ENCODE results near the gene FASLG.
"Not testable (repeated sequence)": the region's sequence is repeated elsewhere in the genome, so short reads cannot be mapped to it uniquely, and the experiment has no call there.

FASLG gene

GRCh38 chr1:172679000-172679772 lies 20.3 kb downstream of the FASLG start:
- H3K9me3 ChIP-seq (ENCODE audit: control insufficient read depth, low read length) = no peaks in the 10 kb centered on the region
- no peak overlapping the region for H3K27ac ChIP-seq (ENCODE audit: low read depth, low read length, severe bottlenecking)
- H3K4me3 ChIP-seq (ENCODE audit: extremely low read depth, insufficient read depth, low read length, poor library complexity, severe bottlenecking) = no peak overlapping the region
- WGBS, 2 experiments (ENCODE audit: insufficient coverage in 2 of 2) = 78 to 97% methylated on average over 5 of the region's 6 CpGs
- H3K4me1 ChIP-seq (ENCODE audit: control insufficient read depth, insufficient read depth, low read length, poor library complexity, severe bottlenecking) = peaks cover 15% of the 10 kb centered on the region
- H3K36me3 ChIP-seq (ENCODE audit: control insufficient read depth, insufficient read depth, low read length) = no peaks in the 10 kb centered on the region

DNA sequence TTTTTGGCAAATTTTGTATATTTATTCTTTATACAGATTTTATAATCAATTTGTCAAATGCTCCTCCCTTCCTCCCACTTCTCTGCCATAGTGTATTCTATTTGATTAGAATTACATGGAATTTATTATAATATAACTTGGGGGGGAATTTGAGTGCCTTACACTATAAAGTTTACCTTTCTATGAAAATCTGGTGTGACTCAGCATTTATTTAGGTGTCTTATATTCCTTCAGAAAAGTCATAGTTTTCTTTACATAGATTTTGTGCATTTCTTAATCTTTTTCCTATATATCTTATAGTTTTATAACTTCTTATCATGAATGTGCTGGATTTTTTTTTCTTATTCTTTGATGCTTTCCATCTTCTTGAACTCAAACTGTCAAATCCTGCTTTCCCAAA lies 21.3 kb downstream of the FASLG start:
- H3K9me3 ChIP-seq (ENCODE audit: control insufficient read depth, low read length) = no peaks in the 10 kb centered on the region
- no peak overlapping the region for H3K4me3 ChIP-seq (ENCODE audit: extremely low read depth, insufficient read depth, low read length, poor library complexity, severe bottlenecking)
- H3K27ac ChIP-seq (ENCODE audit: low read depth, low read length, severe bottlenecking) = no peak overlapping the region
- H3K36me3 ChIP-seq (ENCODE audit: control insufficient read depth, insufficient read depth, low read length) = no peaks in the 10 kb centered on the region
- peaks cover 8% of the 10 kb centered on the region for H3K4me1 ChIP-seq (ENCODE audit: control insufficient read depth, insufficient read depth, low read length, poor library complexity, severe bottlenecking)

DNA sequence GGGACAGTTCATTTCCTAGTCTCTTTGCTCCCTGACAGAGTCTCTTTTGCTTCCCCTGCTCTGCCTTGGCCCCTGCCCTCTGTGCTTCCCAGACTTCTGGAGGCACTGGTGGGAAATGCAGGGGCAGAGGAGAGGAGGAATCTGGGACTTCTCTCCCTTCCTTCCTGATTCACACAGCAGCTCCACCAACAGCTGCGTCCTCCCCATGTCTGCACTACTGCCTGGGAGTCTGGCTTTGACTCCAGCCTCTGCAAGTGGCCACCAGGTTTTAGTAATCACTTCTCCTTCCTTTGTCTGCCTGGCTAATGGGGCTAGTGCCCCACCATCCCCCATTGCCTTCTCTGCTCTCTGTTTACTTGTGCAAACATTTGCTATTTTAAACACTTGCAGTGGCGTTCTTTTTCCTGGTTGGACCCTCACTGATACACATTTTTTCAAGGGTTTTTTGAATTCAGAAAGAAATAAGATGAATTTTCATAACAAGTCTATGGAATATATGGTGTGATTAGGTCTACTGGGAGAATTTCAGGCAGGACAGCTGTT lies 21.9 kb downstream of the FASLG start:
- H3K27ac ChIP-seq (ENCODE audit: low read depth, low read length, severe bottlenecking) = no peak overlapping the region
- no peaks in the 10 kb centered on the region for H3K9me3 ChIP-seq (ENCODE audit: control insufficient read depth, low read length)
- 67 to 83% methylated on average over 1 of the region's 2 CpGs for WGBS, 2 experiments (ENCODE audit: insufficient coverage in 2 of 2)
- peaks cover 4% of the 10 kb centered on the region for H3K4me1 ChIP-seq (ENCODE audit: control insufficient read depth, insufficient read depth, low read length, poor library complexity, severe bottlenecking)
- no peak overlapping the region for H3K4me3 ChIP-seq (ENCODE audit: extremely low read depth, insufficient read depth, low read length, poor library complexity, severe bottlenecking)
- no peaks in the 10 kb centered on the region for H3K36me3 ChIP-seq (ENCODE audit: control insufficient read depth, insufficient read depth, low read length)

DNA sequence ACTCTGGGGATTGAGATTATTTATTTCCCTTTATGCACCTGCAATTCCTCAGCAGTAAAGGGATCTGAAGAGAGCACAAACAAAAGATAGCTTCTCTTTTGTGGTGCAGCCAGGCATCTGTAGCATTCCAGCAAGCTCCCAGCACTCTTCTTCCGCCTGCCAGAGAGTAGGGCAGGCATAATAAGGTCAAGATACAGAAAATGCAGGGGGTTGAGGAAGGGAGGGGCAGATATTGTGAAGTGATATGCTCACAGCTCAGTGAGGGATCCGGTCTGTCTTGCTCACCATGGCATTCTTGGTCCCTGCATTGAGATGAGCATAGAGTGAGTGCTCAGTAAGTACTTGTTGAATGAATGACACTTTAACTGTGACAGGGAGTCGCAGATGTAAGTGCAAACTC lies 23.9 kb downstream of the FASLG start:
- Histone ChIP-seq H3K36me3 (ENCODE audit: control insufficient read depth, insufficient read depth, low read length) (no peaks in the 10 kb centered on the region), H3K4me1 (ENCODE audit: control insufficient read depth, insufficient read depth, low read length, poor library complexity, severe bottlenecking) (peaks cover 4% of the 10 kb centered on the region), H3K27ac (ENCODE audit: low read depth, low read length, severe bottlenecking) (no peak overlapping the region), H3K9me3 (ENCODE audit: control insufficient read depth, low read length) (no peaks in the 10 kb centered on the region), H3K4me3 (ENCODE audit: extremely low read depth, insufficient read depth, low read length, poor library complexity, severe bottlenecking) (no peak overlapping the region)
- WGBS, 2 experiments (ENCODE audit: insufficient coverage in 2 of 2) = 32 to 46% methylated on average over 2 of the region's 3 CpGs

DNA sequence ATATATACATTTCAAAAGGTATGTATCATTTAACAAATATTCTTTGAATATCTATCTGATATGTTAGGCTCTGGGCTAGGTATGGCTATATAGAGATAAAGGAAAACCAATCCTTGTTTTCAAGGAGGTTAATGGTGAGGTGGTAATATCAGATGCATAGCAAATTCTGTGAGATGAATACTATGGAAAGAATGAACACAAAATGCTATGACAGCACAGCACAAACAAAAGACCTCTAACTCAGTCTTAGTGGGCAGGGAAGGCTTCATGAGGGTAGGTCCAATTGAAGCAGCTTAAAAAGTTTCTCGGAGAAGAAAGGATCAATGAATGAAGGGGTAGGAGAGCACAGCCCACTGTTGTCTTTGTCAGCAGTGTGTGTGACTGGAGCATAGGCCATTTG lies 27.2 kb downstream of the FASLG start:
- H3K9me3 ChIP-seq (ENCODE audit: control insufficient read depth, low read length) = no peaks in the 10 kb centered on the region
- no peaks in the 10 kb centered on the region for H3K4me1 ChIP-seq (ENCODE audit: control insufficient read depth, insufficient read depth, low read length, poor library complexity, severe bottlenecking)
- no peak overlapping the region for H3K4me3 ChIP-seq (ENCODE audit: extremely low read depth, insufficient read depth, low read length, poor library complexity, severe bottlenecking)
- H3K27ac ChIP-seq (ENCODE audit: low read depth, low read length, severe bottlenecking) = no peak overlapping the region
- H3K36me3 ChIP-seq (ENCODE audit: control insufficient read depth, insufficient read depth, low read length) = no peaks in the 10 kb centered on the region
- WGBS, 2 experiments (ENCODE audit: insufficient coverage in 2 of 2) = 100% methylated on average over 1 of the region's 1 CpG; no CpG with 5 or more reads in 1 of the 2 experiments

- H3K36me3 ChIP-seq (ENCODE audit: control insufficient read depth, insufficient read depth, low read length); H3K4me1 ChIP-seq (ENCODE audit: control insufficient read depth, insufficient read depth, low read length, poor library complexity, severe bottlenecking); H3K27ac ChIP-seq (ENCODE audit: low read depth, low read length, severe bottlenecking); H3K9me3 ChIP-seq (ENCODE audit: control insufficient read depth, low read length); H3K4me3 ChIP-seq (ENCODE audit: extremely low read depth, insufficient read depth, low read length, poor library complexity, severe bottlenecking): not testable (repeated sequence)
- 92% methylated on average over 2 of the region's 2 CpGs; no CpG with 5 or more reads in 1 of the 2 experiments for WGBS, 2 experiments (ENCODE audit: insufficient coverage in 2 of 2)
Observed at GRCh38 chr1:172688428-172689085, 29.7 kb downstream of the FASLG start.

GRCh38 chr1:172690925-172691324 lies 32.0 kb downstream of the FASLG start:
- H3K4me1 ChIP-seq (ENCODE audit: control insufficient read depth, insufficient read depth, low read length, poor library complexity, severe bottlenecking); H3K36me3 ChIP-seq (ENCODE audit: control insufficient read depth, insufficient read depth, low read length); H3K4me3 ChIP-seq (ENCODE audit: extremely low read depth, insufficient read depth, low read length, poor library complexity, severe bottlenecking); H3K27ac ChIP-seq (ENCODE audit: low read depth, low read length, severe bottlenecking); H3K9me3 ChIP-seq (ENCODE audit: control insufficient read depth, low read length): not testable (repeated sequence)
- WGBS, 2 experiments (ENCODE audit: insufficient coverage in 2 of 2) = 100% methylated on average over 1 of the region's 1 CpG; no CpG with 5 or more reads in 1 of the 2 experiments

GRCh38 chr1:172697534-172698002 lies 38.7 kb downstream of the FASLG start:
- H3K27ac ChIP-seq (ENCODE audit: low read depth, low read length, severe bottlenecking) = no peak overlapping the region
- WGBS, 2 experiments (ENCODE audit: insufficient coverage in 2 of 2) = 65 to 77% methylated on average over 3 of the region's 4 CpGs
- H3K4me3 ChIP-seq (ENCODE audit: extremely low read depth, insufficient read depth, low read length, poor library complexity, severe bottlenecking) = no peak overlapping the region
- H3K4me1 ChIP-seq (ENCODE audit: control insufficient read depth, insufficient read depth, low read length, poor library complexity, severe bottlenecking) = peaks cover 23% of the 10 kb centered on the region
- H3K9me3 ChIP-seq (ENCODE audit: control insufficient read depth, low read length) = no peaks in the 10 kb centered on the region
- no peaks in the 10 kb centered on the region for H3K36me3 ChIP-seq (ENCODE audit: control insufficient read depth, insufficient read depth, low read length)

DNA sequence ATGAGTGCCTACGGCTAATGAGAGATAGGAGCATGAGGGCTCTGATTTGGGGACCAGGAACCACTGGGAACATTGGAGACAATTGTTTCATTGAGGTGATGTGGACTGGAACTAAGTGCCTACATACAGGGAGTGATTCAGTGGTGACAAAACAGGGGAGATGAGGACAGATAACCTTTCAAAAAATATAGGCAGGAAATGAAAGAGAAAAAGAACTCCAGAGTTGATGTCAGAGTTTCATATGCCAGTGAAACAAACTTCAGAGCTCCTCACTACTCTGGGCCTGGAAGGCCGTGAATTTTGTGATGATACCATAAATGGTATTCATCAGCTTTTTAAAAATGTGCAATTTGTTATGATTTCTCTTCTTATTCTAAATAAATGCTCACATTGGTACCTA lies 39.3 kb downstream of the FASLG start:
- H3K4me1 ChIP-seq (ENCODE audit: control insufficient read depth, insufficient read depth, low read length, poor library complexity, severe bottlenecking) = peaks cover 23% of the 10 kb centered on the region
- H3K36me3 ChIP-seq (ENCODE audit: control insufficient read depth, insufficient read depth, low read length) = no peaks in the 10 kb centered on the region
- WGBS, 2 experiments (ENCODE audit: insufficient coverage in 2 of 2) = 88 to 95% methylated on average over 1 of the region's 2 CpGs
- H3K27ac ChIP-seq (ENCODE audit: low read depth, low read length, severe bottlenecking) = no peak overlapping the region
- no peaks in the 10 kb centered on the region for H3K9me3 ChIP-seq (ENCODE audit: control insufficient read depth, low read length)
- no peak overlapping the region for H3K4me3 ChIP-seq (ENCODE audit: extremely low read depth, insufficient read depth, low read length, poor library complexity, severe bottlenecking)

- H3K4me3 ChIP-seq (ENCODE audit: extremely low read depth, insufficient read depth, low read length, poor library complexity, severe bottlenecking) = no peak overlapping the region
- H3K4me1 ChIP-seq (ENCODE audit: control insufficient read depth, insufficient read depth, low read length, poor library complexity, severe bottlenecking) = peaks cover 23% of the 10 kb centered on the region
- 51 to 67% methylated on average over 1 to 2 of the region's 3 CpGs for WGBS, 2 experiments (ENCODE audit: insufficient coverage in 2 of 2)
- H3K36me3 ChIP-seq (ENCODE audit: control insufficient read depth, insufficient read depth, low read length) = no peaks in the 10 kb centered on the region
- H3K9me3 ChIP-seq (ENCODE audit: control insufficient read depth, low read length) = no peaks in the 10 kb centered on the region
- peak overlapping the region; percentile 6 for H3K27ac ChIP-seq (ENCODE audit: low read depth, low read length, severe bottlenecking)
Observed at GRCh38 chr1:172699111-172699510, 40.2 kb downstream of the FASLG start.

All from mesodermal cell (in vitro differentiated cells).